A549 treated with CORT108297 at 1 μM for 4 hours (cell line): Measurements from ENCODE around the gene PDCD2L. TPM values are rescaled to one million over a fixed set of nuclear protein-coding genes. Genes with fewer than 3 reads are reported as not detected.

Experiments used
- total RNA-seq: library from RNA; stranded (reverse); fragments of 200-300 nt; extraction: Qiagen RNA extraction; gene quantifications from 5 replicates; pipeline ENCODE4 v1.2.3, GENCODE V29; 2022

Gene PDCD2L
- total RNA-seq, result 29.3 to 37.4 TPM (median 36.3 TPM) in 5 replicates

GRCh38 chr19:34404109-34404909, at the start of gene PDCD2L:
PDCD2L (plus strand) TSS chr19:34404399; CDS start chr19:34404431, 32 bp downstream.

GRCh38 chr19:34364830-34365462, 39.3 kb upstream of the PDCD2L start, which contains the start of gene GPI:
GPI (plus strand) TSS chr19:34365196; CDS start chr19:34365267, 71 bp downstream.

Other genes with a start within 250 kb of the PDCD2L start
- gene LSM14A, start 231.9 kb upstream of the PDCD2L start, total RNA-seq, result 191 to 345 TPM (median 229 TPM) in 5 replicates
- gene GARRE1, start 149.8 kb upstream of the PDCD2L start, total RNA-seq, result 8.7 to 14.1 TPM (median 12.3 TPM) in 5 replicates
- gene GPI, start 39.2 kb upstream of the PDCD2L start, total RNA-seq, result 654 to 735 TPM (median 723 TPM) in 5 replicates
- gene UBA2, start 24.0 kb downstream of the PDCD2L start, total RNA-seq, result 228 to 398 TPM (median 256 TPM) in 5 replicates
- gene WTIP, start 77.4 kb downstream of the PDCD2L start, total RNA-seq, result 22.6 to 35.1 TPM (median 33.4 TPM) in 5 replicates